GM18508 (cell line): ENCODE results near the gene F2R.

ENCODE experiments used
- ATAC-seq: cut with Tn5 transposase; IDR thresholded peaks from one replicate; pipeline ENCODE4 v1.9.1; 2021; ENCODE audit warnings: moderate number of reproducible peaks; ENCODE audit not compliant: insufficient read depth, unreplicated experiment

The F2R gene

GRCh38 chr5:76690037-76690679 is 25.8 kb upstream of the F2R start:
- no peak for ATAC-seq

DNA sequence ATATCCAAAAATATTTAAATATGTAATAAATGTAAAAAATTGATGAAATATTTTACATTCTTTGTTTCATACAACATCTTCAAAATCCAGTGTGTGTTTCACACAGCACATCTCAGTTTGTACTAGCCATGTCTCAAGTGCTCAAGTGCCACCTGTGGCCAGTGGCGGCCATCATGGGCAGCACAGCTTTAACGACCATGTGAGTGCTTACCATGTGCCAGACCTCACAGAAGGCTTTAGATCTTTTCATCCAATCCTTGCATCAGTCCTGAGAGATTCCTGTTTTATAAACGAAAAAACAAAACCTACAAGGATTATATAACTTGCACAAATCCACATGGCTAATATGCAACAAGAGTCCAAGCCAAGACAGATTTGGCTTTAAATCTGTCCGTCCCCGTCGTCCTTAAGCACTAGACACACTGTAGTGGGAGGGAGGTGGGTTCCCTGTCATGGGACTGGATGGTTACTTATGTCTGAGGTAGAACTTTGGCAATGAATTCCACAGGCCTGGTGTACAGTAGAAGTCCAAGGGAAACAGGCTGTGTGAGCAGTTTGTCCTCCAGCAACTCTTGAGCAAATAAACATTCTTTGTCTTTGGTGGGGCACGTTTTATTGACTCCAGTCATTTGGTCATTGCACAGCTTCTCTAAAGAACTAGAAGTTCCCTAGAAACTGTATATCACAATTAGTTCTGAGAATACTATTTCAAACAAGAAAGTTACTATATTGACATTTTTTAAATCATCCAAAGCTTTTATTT is 25.0 kb upstream of the F2R start:
- no peak for ATAC-seq

- no peak for ATAC-seq
Observed at GRCh38 chr5:76691467-76692273, 24.3 kb upstream of the F2R start.

DNA sequence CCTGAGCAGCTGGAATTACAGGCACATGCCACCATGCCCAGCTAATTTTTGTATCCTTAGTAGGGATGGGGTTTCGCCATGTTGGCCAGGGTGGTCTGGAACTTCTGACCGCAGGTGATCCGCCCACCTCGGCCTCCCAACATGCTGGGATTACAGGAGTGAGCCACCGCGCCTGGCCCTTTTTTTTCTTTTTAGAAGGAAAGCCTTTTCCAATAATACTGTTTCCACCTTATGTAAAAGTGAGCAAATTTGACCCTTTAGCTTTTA is 23.7 kb upstream of the F2R start:
- no peak for ATAC-seq

DNA sequence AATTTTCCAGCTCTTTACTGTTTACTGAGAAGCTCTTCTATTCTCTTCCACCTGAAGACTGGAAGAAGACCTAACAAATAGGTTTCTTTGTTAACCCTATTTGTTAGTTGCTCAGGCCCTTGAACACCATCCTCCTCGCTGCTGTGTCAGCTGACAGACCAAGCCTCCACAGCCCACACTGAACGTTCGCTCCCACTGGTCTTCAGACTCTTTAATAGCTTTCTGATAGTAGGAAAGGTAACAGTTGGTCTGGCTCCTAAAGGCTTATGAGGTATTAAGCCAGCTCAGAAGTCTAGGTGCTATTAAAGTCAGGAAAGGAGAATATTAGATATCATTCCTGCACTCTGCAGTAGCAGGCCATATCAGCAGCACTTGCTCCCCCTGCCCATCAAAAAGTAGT is 23.3 kb upstream of the F2R start:
- no peak for ATAC-seq

GRCh38 chr5:76693141-76693540 is 22.8 kb upstream of the F2R start:
- no peak for ATAC-seq

DNA sequence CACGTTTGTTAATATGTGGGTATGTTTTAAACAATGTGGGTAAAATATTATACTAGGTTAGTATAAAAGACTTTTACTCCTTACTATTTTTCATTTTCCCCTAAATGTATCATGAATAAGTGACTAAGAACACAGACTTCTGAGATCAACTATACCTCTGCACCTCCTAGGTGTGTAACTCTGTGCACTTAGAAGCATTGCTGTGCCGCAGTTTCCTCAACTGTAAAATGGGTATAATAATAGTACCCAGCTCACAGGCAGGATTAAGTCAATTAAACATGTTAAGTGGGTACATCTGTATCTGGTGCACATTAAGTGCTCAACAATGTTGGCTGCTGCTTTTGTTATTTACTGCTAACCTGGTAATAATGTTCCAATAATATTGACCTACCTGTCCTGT is 21.6 kb upstream of the F2R start:
- no peak for ATAC-seq

- no peak for ATAC-seq
Observed at GRCh38 chr5:76695346-76695745, 20.6 kb upstream of the F2R start.

DNA sequence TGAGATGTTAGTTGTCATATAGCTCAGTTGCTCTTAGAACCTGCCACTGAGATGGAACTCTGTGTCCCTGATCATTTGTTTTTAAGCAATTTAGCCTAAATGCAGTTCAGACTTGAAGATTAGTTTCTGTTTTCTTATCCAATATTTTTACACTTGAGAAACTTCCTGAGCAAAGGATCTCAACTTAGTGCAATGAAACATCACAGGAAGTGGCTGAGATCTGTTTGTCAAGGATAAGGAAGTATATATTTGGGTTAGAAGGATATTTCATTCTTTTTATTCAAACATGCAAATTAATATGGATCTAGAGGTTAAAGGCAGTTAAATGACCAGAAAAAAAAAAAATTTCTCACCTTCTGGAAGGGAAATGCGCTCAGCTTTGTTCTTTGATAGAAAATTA is 19.7 kb upstream of the F2R start:
- ATAC-seq = no peak

DNA sequence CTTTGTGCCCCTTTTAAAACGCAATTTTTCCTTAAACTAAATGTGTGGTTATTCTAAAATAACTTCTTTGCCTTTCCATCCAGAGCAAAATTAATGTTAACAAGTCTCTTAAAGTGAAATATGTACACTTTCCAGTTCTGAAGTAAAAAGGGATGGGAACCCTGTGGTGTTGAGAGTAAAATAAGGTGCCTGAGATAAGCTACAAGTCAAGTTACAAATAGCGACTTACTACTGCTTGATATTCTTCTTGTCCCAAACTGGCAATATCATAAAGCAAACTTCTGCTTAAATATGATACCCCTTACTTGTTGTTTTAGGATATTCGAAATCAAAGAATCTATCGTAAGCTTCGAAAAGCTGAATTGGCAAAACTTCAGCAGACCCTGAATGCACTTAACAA is 18.3 kb upstream of the F2R start:
- no peak for ATAC-seq

GRCh38 chr5:76700571-76700970 is 15.4 kb upstream of the F2R start:
- no peak for ATAC-seq

- ATAC-seq = no peak
Observed at GRCh38 chr5:76701298-76701697, 14.6 kb upstream of the F2R start.

GRCh38 chr5:76703707-76704106 is 12.2 kb upstream of the F2R start:
- no peak for ATAC-seq

- ATAC-seq = no peak
Observed at GRCh38 chr5:76704131-76704663, 11.7 kb upstream of the F2R start.

DNA sequence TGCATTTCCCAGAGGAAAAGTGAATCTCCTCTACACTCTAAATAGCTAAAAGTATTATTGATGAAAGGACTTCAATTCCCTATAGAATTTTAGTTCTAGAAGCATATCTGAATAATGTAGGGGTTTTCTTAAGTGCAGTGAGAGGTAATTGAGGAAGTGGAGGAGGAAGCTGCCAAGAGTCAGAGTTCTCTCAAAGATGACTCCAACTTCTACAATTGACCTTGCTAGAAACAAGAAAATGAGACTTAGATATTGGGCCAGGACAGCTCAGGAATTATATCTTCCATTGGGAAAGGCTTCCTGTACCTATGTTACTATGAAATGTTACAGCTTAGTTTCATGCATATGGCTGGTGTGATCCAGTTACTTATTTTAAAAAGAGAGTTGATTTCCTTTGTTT is 10.4 kb upstream of the F2R start:
- ATAC-seq = no peak

GRCh38 chr5:76709762-76710161 is 6.2 kb upstream of the F2R start:
- ATAC-seq = no peak

GRCh38 chr5:76710991-76711390 is 4.9 kb upstream of the F2R start:
- ATAC-seq = no peak

DNA sequence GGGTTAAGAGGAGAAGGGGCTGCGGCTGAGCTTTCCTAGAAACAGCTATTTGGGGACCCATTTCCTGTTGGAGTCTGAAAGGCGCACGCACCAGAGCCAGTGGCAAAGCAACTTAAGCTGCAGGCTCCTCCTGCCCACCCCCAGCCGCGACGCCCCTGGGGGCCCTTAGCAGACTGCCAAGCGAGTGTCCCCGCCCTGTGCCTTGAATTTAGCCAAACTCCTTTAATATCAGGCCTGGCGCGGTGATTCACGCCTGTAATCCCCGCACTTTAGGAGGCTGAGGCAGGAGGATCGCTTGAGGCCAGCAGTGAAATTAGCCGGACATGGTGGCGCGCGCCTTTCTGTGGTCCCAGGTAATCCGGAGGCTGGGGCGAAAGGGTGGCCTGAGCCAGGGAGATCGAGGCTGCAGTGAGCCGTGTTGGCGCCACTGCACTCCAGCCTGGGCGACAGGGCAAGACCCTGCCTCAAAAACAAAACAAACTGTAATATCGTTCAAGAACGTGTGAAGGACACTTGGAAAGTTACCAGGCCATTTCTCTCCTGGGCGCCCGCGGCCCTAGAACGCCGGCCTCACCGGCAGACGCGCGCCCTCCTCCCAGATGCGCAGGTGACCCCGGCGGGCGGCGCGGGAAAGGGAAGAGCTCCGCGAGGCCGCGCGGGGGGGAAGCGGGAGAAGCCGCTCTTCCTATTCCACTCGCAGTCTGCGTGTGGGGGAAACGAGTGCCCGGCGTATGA is 1.0 kb upstream of the F2R start:
- no peak for ATAC-seq

GRCh38 chr5:76715486-76715735 is 515 bp upstream of the F2R start:
- no peak for ATAC-seq

GRCh38 chr5:76716456-76717157 is 681 bp downstream of the F2R start:
- ATAC-seq = no peak
